Measurements from ENCODE around the gene RUBCN. TPM values are rescaled to one million over a fixed set of nuclear protein-coding genes. Genes with fewer than 3 reads are reported as not detected.

RUBCN gene
- total and polyA plus RNA-seq, 9 donors = 9.5 to 36.2 (median 27.4) TPM

DNA sequence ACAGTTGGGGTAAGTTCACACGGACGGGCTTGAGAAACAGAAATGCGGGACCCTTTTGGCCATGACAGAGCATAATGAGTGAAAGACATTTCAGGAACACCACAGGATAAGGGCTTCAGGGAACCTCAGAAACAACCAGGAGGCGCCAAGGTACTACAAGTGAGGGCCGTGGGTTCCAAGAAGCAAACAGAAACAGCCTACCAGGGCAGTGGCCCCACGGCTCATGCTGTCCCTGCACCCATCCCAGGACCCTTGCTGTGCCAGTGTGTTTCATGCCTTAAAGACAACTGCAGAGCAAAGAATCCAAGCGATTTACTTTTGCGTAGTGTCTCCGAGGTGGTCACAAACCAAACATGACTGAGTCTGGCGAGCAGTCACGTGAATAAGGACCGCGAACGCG is 54.0 kb downstream of the RUBCN start:
- no peaks in the 10 kb centered on the region for H3K36me3 ChIP-seq
- no peaks in the 10 kb centered on the region for H3K27me3 ChIP-seq
- no peaks in the 10 kb centered on the region for H3K9me3 ChIP-seq
- 92 to 94% (median 93%) methylated on average over 15 of the region's 15 CpGs for WGBS, 3 donors
- no peak for DNase-seq
- H3K4me1 ChIP-seq (ENCODE audit: insufficient read depth) = no peaks in the 10 kb centered on the region
- H3K27ac ChIP-seq = no peak overlapping the region
- H3K4me3 ChIP-seq = no peak overlapping the region
- intact Hi-C loops (cut with DNase I) = no loop called here
- TF ChIP-seq POLR2A (IDR thresholded peaks at IDR 0.05) (no peak), EP300 (IDR thresholded peaks at IDR 0.05) (no peak)
- TF ChIP-seq, protein P1, sequence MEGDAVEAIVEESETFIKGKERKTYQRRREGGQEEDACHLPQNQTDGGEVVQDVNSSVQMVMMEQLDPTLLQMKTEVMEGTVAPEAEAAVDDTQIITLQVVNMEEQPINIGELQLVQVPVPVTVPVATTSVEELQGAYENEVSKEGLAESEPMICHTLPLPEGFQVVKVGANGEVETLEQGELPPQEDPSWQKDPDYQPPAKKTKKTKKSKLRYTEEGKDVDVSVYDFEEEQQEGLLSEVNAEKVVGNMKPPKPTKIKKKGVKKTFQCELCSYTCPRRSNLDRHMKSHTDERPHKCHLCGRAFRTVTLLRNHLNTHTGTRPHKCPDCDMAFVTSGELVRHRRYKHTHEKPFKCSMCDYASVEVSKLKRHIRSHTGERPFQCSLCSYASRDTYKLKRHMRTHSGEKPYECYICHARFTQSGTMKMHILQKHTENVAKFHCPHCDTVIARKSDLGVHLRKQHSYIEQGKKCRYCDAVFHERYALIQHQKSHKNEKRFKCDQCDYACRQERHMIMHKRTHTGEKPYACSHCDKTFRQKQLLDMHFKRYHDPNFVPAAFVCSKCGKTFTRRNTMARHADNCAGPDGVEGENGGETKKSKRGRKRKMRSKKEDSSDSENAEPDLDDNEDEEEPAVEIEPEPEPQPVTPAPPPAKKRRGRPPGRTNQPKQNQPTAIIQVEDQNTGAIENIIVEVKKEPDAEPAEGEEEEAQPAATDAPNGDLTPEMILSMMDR (IDR thresholded peaks at IDR 0.05) = no peak

DNA sequence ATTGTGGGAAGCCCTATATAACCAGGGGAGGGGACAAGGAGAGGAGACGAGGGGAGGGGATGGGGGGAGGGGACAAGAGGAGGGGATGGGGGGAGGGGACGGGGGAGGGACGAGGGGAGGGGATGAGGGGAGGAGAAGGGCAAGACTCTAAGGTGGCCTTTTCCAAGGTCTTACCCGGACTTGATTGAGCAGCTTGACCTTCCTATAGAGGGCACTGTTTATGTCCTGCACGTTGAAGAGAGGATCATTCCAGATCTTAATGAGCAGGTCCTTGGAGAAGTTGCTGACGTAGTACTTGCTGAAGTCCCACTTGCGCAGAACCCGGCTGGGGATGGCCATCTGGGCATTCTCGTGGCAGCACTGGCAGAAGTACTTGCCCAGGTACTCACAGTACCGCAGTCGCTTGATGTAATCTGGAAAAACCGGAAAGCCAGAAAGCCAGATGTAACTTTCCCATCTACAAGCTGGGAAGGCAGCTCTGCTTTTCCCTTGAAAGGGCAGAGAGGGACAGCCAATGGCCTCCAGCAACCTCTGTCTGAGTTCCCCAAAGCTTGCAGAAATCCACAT is 55.7 kb downstream of the RUBCN start:
- WGBS, 3 donors = 77 to 82% (median 78%) methylated on average over 12 of the region's 12 CpGs
- Histone ChIP-seq H3K36me3 (no peaks in the 10 kb centered on the region), H3K4me3 (no peak overlapping the region), H3K27me3 (no peaks in the 10 kb centered on the region), H3K4me1 (ENCODE audit: insufficient read depth) (no peaks in the 10 kb centered on the region), H3K27ac (no peak overlapping the region), H3K9me3 (no peaks in the 10 kb centered on the region)
- TF ChIP-seq EP300 (IDR thresholded peaks at IDR 0.05) (no peak), POLR2A (IDR thresholded peaks at IDR 0.05) (no peak)
- TF ChIP-seq, protein P1 (IDR thresholded peaks at IDR 0.05) = no peak
- intact Hi-C loops (cut with DNase I) = no loop called here
- DNase-seq = no peak

DNA sequence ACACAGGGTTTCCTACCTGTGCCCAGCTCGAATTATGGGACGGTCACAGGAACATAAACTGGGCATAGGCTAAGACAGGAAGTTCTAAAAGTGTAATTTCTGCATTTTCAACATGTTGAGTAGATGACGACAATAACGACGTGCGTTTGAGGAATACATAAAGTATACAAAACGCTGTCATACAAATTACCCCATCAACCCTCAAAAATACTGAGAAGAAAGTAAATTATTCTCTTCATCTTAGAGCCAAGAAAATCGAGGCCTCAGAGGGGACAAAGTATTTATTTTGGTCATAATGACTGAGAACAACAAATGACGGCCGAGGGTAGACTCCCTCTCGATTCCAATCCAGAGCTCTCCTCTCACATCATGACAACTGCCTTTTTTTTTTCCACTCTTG is 60.8 kb downstream of the RUBCN start:
- 87 to 88% (median 87%) methylated on average over 11 of the region's 11 CpGs for WGBS, 3 donors
- Histone ChIP-seq H3K36me3 (no peaks in the 10 kb centered on the region), H3K4me3 (no peak overlapping the region), H3K27ac (no peak overlapping the region), H3K4me1 (ENCODE audit: insufficient read depth) (no peaks in the 10 kb centered on the region), H3K27me3 (no peaks in the 10 kb centered on the region), H3K9me3 (no peaks in the 10 kb centered on the region)
- intact Hi-C loops (cut with DNase I) = loop anchor here in 1 of 4 donors (10.0 kb wide), 1 partner anchor 81 kb away; no protein-coding TSS in a partner anchor
- TF ChIP-seq EP300 (IDR thresholded peaks at IDR 0.05) (no peak), POLR2A (IDR thresholded peaks at IDR 0.05) (no peak)
- TF ChIP-seq, protein P1 (IDR thresholded peaks at IDR 0.05) = no peak
- DNase-seq = no peak

DNA sequence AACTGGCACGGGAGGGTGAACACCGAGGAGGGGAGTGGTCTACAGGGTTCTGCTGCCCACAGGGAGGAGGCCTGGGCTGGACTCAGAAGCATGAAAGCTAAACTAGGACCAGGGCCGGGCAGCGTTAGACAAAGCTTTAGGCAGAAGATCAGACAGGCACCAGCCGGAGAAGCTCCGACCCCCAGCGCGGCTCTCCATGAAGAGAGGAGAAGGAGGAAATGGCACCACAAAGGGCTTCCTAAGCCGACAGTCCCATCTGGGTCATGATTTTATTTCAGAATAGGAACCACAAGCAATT is 61.2 kb downstream of the RUBCN start:
- 90 to 93% (median 91%) methylated on average over 9 of the region's 9 CpGs for WGBS, 3 donors
- no peaks in the 10 kb centered on the region for H3K36me3 ChIP-seq
- no peak overlapping the region for H3K4me3 ChIP-seq
- no peak overlapping the region for H3K27ac ChIP-seq
- no peaks in the 10 kb centered on the region for H3K9me3 ChIP-seq
- no peaks in the 10 kb centered on the region for H3K4me1 ChIP-seq (ENCODE audit: insufficient read depth)
- DNase-seq = no peak
- intact Hi-C loops (cut with DNase I) = loop anchor here in 1 of 4 donors (10.0 kb wide), 1 partner anchor 81 kb away; no protein-coding TSS in a partner anchor
- no peaks in the 10 kb centered on the region for H3K27me3 ChIP-seq
- TF ChIP-seq EP300 (IDR thresholded peaks at IDR 0.05) = no peak

DNA sequence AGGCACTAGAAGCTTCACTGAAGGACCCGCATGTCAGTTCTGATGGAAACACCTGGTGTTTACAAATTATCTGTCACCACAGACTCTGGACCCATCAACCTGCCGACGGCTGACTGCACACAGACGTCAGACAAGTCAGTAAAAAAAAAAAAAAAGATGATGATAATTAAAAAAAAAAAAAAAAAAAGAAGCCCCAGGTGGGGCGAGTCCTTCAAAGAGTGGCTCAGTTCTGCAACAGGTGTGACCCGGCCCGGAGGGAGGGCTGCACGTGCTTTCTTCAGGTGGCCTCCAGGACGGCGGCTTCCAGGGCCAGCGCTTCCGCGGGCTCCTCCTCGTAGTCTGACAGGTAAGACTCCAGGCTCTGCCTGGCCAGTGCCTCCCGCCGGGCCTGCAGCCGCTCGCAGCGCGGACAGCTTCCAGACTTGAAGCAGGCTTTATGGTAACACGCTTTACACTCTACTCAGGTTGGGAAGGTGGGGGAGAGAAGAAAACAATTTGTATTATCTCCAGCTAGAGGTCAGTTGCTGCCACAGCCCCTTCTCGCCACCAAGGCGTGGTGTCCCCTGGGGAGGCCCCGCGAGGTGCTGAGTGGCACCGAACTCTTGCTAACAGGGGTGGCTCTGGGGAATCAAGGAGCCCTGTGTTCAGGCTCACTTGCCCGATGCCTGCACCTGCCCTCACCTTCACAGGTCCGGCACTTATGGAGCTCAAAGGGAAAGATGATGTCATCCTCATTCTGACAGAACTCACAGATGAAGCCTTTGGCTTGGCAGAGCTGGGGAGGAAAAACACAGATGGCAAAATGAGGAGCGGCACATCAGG is 61.8 kb downstream of the RUBCN start:
- no peak for DNase-seq
- 86 to 89% (median 87%) methylated on average over 29 of the region's 29 CpGs for WGBS, 3 donors
- Histone ChIP-seq H3K27me3 (no peaks in the 10 kb centered on the region), H3K27ac (no peak overlapping the region), H3K36me3 (no peaks in the 10 kb centered on the region), H3K4me3 (no peak overlapping the region), H3K4me1 (ENCODE audit: insufficient read depth) (no peaks in the 10 kb centered on the region), H3K9me3 (no peaks in the 10 kb centered on the region)
- TF ChIP-seq POLR2A (IDR thresholded peaks at IDR 0.05) = no peak
- no peak for TF ChIP-seq EP300 (IDR thresholded peaks at IDR 0.05)
- intact Hi-C loops (cut with DNase I) = loop anchor here in 1 of 4 donors (10.0 kb wide), 1 partner anchor 80 kb away; no protein-coding TSS in a partner anchor
